ENCODE results near the gene CNGA1.

DNA sequence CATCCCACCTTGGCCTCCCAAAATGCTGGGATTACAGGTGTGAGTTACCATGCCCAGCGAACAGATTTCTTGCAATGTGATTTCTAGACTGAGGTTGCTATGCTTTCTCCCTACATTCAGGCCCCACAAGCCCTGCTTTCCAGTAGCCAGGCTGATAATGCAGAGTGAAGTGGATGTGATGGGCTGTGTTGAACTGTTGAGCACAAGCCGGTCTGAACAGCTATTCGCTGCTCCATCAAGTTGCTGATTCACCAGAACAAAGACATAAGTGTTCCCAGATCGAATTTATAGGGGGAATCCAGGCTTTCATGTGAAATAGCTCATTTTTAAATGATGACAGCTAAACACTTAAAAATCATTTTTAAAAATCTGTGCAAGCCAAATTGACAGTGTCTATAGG lies 8.0 kb upstream of the CNGA1 start:
- TF ChIP-seq, protein P1, sequence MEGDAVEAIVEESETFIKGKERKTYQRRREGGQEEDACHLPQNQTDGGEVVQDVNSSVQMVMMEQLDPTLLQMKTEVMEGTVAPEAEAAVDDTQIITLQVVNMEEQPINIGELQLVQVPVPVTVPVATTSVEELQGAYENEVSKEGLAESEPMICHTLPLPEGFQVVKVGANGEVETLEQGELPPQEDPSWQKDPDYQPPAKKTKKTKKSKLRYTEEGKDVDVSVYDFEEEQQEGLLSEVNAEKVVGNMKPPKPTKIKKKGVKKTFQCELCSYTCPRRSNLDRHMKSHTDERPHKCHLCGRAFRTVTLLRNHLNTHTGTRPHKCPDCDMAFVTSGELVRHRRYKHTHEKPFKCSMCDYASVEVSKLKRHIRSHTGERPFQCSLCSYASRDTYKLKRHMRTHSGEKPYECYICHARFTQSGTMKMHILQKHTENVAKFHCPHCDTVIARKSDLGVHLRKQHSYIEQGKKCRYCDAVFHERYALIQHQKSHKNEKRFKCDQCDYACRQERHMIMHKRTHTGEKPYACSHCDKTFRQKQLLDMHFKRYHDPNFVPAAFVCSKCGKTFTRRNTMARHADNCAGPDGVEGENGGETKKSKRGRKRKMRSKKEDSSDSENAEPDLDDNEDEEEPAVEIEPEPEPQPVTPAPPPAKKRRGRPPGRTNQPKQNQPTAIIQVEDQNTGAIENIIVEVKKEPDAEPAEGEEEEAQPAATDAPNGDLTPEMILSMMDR (IDR thresholded peaks at IDR 0.05): no peak
- TF ChIP-seq POLR2A (IDR thresholded peaks at IDR 0.05): no peak
- no peak for TF ChIP-seq POLR2AphosphoS5 (IDR thresholded peaks at IDR 0.05)
